ENCODE results near the gene UNC79.

- no peak for TF ChIP-seq EP300 (IDR thresholded peaks at IDR 0.05)
- no peak for TF ChIP-seq POLR2A (IDR thresholded peaks at IDR 0.05)
- TF ChIP-seq CTCF (IDR thresholded peaks at IDR 0.05), result no peak
Measured at GRCh38 chr14:93592786-93593185, 162.0 kb downstream of the UNC79 start.
